Hematopoietic multipotent progenitor cell (in vitro differentiated cells): ENCODE data around the gene TWF2. TPM values are rescaled to one million over a fixed set of nuclear protein-coding genes. Genes with fewer than 3 reads are reported as not detected.

Experiments
- DNase-seq, 3 donors: peaks; one replicate each; pipeline ENCODE4 v3.0.0-alpha.2; 2011 to 2015; ENCODE audit warnings: low read depth in 2 of 3, low spot score in 2 of 3
- total RNA-seq: library from RNA; depleted of rRNA; stranded (reverse); fragments of >200 nt; gene quantifications from one replicate; pipeline ENCODE4 v1.2.3, GENCODE V29; 2012

Gene TWF2
- total RNA-seq, 1 donor = 157 TPM

DNA sequence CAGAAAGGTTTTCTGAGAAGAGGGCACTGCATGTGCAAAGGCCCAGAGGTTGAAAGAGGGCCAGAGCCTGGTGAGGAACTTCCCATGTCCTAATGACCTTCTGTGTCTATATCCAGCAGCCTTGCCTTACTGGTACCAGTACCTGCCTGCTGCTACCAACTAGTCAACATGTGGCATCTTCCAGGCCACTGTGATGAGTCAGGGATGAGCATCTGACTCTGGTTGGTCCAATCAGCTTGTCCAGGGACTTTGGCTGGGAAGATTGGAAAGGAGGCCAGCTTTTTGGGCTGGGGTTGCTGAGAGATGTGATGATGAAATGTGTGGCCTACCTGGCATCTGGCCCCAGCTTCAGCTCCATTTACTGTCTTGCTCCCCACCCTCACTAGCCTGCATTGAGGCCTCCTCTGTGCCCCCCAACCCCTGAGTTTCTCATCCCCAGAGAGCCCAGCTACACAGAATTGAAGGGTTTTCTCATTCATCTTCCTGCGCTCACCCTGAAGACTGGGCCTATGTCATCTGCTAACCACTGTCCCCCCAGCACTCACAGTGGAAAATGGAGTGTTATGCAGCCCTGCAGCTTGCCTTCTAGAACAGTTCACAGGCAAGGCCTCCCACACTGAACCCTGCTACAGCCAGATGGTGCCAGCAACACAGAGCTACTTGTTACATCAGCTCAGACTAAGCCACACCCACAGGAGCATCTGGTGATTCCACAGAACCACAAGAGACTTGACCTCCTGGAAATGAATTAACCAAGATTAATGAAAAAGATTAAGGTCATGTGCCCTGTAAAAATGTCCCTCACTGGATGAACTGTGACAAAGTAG lies 1.3 kb upstream of the TWF2 start:
- peak in 2 of 3 donors; percentile 64 to 69 for DNase-seq

DNA sequence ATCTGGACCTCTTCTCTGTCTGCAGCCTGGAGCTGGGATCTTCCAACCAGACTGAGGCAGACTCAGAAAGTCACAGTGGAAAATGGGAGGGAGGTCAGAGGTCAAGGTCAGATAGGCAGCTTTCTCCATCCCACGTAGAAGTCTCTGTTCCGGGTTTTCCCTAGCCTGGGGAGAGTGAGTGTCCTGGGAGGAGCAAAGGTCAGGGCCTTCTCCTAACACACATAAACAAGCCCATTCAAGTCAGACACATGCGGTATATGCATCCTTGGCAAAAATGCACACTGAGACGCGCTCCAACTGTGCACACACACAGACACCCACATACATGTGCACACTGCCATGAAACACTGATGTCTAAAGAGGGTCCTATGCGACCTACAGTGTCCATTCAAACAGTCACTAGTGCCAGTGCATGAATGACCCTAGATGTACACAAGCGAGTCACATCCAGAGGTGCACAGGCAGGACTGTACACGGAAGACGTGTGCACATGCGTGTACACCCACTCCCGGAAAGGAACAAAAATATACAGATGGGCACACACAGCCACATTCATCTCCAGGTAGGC lies 681 bp downstream of the TWF2 start:
- no peak for DNase-seq

DNA sequence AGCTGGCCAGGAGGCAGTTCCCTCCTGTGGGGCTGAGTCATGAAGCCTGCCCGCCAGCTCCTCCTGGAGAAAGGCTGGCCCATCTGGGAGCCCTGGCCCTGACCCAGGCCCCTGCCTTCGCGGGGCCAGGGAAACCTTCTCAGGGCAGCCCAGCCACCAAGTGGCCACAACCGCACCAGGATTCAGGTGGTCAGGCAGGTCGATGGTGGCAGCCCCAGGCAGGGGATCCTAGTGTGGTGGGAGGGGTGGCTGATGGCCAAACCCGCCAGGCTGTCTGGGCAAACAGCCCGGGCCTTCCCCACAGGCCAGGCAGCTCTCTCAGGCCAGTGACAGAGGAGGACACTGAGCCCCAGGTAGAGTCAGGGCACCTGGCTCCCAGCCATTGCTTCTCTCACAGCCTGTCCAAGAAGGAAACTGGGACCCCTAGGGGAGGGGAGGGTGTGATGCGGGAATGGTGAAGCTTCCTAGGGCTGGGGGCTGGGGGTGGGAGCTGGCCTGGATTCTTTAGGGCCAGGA lies 1.2 kb downstream of the TWF2 start:
- DNase-seq = no peak

DNA sequence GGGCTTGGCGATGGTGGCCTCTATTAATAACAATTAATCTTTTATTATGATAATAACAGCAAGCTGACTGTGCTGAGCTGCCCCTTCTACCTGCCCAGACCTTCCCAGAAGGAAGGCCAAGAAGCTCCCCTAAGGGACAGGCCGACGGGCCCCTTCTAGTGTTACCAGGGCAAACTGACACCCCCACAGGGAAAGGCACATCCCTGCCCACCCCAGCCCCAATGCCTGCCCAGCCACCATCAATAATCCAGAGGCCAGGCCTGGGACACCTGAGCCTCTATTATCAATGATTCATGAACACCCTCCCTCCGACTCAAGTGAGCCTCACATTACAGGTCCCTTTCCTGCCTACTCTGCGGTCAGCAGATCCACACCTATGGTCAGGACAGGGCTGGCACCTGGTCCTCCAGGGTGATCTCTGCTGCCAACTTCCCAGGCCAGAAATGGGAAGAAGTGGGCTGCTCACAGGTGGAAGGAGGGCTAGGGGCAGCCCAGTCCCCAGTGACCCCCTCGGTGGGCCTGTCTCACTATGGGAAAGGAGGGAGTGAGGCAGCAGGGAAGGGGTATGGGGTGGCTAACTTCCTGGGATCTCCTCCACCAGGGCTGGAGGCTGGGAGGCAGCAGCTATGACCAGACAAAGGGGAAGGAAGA lies 1.8 kb downstream of the TWF2 start:
- no peak for DNase-seq

DNA sequence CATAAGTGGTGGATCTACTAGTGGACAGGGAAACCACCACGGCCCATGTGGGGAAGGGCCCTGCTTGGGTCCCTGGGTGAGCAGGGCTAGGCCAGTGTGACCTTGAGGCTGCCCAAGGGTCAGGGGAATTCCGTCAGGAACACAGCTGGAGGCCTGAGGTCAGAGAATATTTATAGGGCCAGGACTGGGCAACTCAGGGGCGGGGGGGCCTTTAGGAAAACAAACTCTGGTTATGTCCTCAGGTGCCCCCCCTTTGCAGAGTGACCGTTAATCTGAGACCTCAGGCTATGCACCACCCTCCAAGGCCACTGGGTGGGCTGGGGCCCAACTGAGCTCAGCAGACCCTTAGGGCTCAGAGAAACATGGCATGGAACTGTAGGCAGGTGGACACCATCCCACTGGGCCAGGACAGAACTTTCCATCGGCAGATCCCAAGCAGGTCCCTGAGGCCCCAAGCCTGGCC lies 2.5 kb downstream of the TWF2 start:
- no peak for DNase-seq

DNA sequence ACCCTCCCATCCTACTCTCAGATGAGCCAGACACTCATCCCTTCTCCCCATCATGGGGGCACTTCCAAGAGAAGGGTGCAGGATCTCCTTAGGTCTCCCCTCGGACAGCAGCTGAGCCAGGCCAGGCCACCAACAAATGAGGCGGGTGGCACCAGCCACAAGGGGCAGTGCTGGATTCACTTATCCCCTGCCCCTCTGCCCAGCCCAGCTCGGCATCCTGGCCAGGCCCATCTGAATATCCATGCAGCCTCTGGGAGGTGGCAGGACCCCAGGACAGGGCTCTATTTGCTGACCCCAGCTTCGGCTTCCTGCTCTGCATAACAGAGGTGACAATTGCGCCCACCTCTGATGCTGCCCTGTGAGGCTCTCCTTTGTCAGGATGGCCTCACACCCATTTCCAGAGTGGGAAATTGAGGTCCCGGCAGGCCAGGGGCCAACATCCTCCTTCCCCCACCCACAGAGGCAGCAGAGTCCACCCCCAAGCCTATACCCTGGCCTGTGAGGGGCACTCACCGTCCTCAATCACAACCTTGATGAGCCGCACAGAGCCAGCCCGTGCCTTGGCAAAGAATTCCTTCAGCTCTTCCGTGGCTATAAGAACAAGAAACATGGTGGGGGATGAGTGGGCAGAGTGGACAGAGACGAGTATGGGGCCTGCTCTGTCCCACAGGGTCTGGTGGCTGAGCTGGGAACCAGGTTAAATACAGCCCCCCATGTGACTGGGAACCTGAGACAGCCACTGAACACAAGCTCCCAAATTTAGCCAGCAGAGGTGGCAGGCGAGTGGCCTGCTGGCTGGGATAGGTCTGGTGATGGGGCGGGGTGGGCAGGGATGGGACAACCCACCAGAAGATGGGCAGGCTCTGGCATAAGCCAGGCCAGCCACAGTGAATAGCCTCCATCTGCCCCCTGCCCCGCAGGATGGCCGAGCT lies 4.2 kb downstream of the TWF2 start:
- DNase-seq = no peak

DNA sequence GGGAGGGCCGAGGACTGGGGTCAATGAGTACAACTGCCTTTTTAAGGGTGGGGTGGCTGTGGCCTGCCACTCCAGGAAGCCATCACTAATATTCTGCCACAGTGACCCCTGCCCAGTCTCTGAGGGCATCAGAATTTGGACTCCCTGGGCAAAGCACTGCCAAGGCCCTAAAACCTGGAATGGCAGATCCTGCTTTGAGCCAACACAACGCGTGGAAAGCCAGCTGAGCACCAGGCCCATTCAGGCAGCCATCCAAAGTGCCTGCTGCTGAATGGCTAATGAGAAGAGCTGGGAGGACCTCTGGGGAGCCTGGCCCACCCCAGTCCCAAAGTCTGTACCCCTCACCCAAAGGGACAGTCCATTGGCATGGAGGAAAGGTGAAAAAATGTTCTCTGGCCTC lies 5.0 kb downstream of the TWF2 start:
- no peak for DNase-seq

DNA sequence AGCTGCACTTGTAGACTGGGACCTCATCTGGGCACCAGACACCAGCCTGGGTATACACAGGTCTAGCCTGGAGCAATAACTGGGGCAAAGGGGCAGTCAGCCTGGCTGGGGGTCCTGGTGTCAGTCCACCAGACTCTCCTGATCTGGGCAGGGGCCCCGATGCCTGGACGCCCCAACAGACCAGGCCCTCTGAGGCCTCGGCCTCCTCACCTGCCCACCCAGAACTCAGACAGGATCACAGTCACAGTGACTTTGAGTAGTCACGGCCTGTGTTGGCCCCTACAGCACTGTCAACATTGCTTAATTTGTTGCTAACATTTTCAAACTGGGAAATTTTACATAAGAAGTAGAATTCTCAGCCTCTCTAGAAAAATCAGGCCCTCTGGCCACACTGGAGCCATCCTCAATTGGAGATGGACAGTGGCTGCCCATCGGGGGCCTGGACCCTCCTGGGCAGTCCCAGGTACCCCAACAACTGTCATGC lies 5.8 kb downstream of the TWF2 start:
- no peak for DNase-seq

DNA sequence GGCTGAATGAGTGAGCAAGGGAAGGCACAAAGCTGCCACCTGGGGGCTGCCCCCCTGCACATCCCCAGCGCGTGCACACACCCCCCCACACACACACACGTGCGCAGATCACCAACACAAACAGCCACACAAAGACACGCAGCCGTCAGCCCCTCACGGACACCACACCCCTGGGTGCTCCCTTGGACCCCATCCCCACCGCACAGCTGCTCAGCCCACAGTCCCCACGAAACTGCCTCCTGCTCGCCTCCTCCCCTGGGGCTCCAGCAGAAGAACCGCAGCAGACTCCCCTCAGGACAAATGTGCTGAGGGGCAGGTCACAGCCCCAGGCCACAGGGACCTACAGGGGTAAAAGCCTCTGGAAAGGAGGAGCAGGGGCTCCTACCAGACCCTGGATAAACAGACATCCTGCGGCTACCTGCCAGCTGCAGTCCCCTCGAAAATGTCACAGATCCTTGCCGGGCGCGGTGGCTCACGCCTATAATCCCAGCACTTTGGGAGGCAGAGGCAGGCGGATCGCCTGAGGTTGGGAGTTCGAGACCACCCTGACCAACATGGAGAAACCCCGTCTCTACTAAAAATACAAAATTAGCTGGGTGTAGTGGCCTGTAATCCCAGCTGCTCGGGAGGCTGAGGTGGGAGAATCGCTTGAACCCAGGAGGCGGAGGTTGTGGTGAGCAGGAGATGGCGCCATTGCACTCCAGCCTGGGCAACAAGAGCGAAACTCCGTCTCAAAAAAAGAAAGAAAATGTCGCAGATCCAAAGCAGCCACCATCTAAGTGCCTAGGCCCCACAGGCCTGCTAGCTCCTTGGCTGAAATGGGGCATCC lies 6.5 kb downstream of the TWF2 start:
- DNase-seq = no peak

DNA sequence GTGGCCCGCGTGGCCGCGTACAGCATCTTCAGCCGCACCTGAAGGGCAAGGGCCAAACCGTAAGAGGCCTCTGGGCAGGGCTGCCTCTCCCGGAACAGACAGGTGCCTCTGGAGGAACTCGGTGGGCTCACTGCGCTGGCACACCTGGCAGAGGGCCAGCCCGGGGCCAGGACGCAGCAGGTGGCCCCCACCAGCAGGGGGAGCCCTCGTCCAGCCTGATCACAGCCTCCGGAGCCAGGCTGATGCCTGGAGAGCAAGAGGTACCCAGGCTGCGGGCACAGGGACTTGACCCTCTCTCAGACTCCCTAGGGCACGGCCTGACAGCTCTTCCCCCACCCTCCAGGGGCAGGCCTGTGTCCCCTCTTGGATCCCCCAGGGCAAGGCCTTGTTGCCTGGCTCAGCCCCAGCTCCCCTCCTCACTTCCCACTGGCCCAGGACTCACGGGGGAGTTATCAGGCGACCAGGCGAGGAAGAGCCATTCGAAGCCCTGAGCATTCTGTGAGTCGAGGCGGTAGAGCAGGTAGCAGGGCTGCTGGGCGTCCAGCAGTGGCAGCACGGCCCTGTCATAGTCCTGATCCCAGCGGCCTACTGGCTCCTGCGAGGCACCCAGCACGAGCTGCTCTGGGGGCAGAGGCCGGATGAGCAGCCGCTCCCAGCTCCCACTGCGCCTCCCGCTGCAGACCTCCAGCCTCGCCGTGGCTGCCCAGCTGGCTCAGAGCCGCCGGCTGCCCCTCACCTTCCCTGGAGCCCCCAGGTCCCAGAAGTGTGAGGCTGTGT lies 7.3 kb downstream of the TWF2 start:
- peak; percentile 81 to 88 (median 84) for DNase-seq

DNA sequence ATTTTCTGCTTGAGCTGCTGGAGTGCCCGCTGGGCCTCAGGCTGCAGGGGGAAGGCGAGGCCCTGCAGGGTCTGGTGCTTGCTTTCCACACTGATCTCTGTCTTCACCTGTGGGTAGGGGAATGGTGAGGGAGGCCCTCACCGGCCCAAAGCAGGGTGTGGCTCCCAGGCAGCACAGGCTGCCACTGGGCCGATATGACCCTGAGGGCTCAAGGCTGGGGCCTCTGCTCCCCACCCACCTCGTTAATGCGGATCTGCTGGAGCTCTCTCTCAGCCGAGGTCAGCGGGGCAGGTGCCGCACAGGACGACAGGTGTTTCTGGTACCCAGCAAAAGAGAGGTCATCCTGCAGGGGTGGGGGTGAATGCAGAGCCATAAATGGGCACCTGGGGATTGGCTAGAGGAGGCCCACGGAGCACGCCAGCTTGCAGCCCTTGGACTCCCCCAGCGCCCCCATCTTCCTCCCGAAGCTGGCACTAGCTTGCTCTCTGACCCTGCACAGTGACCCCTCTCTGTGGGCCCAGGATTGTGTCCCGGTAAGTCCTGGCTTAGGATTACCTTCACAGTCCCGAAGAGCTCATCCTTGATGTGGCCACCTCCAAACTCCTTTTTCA lies 8.0 kb downstream of the TWF2 start:
- DNase-seq = no peak

DNA sequence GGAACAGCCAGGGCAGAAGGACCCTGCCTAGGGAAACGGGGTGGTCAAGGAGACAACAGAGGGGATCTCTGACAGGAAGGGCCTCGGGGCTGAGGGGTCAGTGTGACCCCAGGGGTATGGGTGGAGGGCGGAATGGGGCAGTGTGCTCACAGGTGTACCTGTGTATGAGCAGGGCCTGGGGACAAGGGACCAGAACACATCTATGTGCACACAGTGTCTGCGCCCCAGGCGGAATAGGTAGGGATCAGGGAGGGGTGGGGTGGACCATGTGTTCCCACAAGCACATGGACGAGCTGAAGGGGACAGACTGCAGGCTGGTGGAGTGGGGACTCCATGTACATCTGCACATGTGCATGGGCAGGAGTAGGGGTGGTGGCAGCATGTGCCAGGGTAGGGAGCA lies 8.5 kb downstream of the TWF2 start:
- DNase-seq = no peak

DNA sequence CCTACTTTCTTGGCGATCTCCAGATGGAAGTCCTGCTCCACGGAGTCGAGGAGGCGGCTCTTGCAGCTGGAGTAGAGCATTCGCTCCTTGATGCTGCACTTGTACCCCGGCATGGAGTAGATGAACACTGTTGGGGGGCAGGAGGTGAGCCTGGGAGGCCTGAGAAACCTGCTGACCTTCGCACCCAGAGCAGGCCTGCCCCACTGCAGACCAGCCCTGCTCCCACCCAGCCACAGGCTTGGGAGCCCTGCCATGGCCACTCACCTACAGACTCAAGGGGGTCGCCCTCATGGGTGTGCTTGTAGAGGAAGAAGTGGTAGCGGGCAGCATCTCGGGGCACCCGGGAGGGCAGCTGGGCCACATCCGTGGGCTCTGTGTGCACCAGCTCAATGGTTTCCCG lies 9.3 kb downstream of the TWF2 start:
- DNase-seq = no peak

DNA sequence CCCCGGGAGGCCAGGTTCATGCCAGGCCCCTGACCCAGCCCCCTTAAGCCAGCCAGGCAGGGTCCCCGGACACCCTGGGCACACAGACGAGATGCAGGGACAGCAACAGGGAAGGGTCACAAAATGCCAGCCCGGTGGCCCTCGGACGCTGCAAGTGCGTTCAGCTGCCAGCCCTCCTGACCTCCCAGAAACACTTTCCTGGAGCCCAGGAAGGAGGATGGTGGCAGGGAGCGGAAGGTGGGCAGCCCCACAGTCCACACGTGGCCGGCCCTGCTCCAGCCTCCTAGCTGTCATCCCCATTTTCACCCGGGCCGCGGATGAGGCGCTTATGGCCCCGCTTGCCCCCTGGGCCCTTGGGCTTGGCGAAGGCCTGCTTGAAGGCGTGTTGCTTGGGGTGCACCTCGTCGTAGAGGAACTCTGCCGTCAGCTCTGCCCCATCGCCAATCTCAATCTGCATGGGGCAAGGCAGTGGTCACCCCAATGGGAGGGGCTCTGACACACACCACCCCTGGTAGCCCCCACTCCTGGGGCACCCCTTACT lies 10.1 kb downstream of the TWF2 start:
- no peak for DNase-seq

DNA sequence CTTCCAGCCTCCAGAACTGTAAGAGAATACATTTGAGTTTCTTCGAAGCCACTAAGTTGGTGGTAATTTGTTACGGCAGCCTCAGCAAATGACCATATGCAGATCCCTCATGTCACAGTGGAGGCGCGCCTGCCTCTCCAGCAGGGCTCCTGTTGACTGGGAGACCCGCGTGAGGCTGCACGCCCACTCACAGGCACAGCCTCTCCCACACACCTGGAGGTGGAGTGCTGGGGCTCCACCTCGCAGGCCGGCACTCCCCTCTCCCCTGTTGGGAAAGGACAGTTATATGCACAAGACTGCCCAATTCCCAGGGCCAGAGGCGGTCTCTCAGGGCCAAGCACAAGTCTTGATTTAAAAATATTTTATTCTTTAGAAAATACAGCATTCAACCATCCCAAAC lies 10.7 kb downstream of the TWF2 start:
- no peak for DNase-seq

DNA sequence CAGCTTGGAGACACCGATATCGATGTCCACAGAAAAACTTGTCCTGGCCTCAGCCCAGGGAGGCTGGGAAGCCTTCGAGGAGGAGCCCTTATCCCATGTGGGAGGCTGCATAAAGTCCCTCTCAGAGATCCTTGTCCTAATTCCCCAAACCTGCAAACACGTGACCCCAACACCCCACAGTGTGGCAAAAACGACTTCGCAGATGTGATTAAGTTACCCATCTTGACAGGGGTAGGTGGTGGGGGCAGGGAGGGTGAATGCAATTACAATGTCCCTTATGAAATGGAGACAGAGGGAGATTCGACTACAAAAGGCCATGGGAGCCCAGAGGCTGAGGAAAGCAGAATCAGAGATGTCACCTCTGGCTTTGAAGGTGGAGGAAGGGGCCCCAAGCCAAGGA lies 11.2 kb downstream of the TWF2 start:
- no peak for DNase-seq

DNA sequence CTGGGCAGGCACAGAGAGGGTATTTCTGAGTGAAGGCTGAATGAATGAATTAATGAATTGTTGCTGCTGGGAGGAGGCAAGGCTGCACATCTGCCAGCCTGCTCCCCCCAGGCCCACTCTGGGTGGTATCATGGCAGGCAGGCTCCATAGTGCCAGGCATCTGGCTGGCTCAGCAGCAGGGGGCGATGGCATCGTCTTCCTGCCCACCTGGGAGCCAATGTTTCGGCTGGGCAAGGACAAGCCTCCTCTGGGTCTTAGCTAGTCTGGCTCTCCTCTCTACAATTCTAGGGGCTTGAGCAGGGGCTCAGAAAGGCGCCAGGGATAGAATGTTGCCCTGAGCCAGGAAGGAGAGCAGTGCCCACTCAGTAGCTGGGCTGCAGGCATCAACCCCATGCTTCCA lies 11.8 kb downstream of the TWF2 start:
- no peak for DNase-seq

DNA sequence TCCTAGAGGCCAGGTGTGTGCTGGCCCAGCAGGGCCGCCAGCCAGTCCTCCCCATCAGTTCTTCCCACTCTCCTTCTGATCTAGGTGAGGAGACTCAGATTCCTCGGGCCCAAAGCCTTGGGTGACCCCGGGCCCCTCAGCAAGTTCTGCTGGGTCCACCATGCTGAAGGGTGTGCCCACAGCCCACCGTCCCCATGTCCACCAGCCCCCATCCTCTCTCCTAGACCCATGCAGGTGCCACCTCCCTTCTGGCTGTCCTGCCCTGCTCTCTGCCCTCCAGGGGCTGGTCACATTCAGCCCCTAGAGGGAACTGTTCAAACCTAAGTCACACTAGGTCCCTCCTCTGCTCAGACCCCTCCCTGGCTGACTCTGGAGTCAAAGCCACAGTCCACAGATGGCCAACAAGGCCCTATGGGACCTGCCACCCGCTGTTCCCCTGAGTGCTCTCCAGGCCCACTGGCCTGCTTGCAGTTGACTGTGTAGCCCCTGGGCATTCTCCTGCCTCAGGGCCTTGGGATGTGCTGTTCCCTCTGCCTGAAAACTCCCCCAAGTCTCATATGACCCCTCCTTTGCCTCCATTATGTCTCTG lies 12.6 kb downstream of the TWF2 start:
- DNase-seq = no peak
